Right renal pelvis (tissue), 4 donors: ENCODE results near the gene FASTKD3. TPM values are rescaled to one million over a fixed set of nuclear protein-coding genes. Genes with fewer than 3 reads are reported as not detected.
A peak's percentile ranks its signal among the peaks of the same experiment; 100 is the strongest.

ENCODE experiments used
- DNase-seq, 4 donors: peaks; one replicate each; pipeline ENCODE4 v3.0.0-alpha.2; 2013; ENCODE audit warnings: low read depth in 4 of 4, low spot score in 3 of 4, missing footprints in 1 of 4
- polyA plus RNA-seq, 4 donors: library from polyadenylated mRNA; unstranded; fragments of 120-200 nt; gene quantifications; one replicate each; pipeline ENCODE4 v1.2.1, GENCODE V29; 2013; ENCODE audit not compliant: insufficient read length in 4 of 4

Gene FASTKD3
- polyA plus RNA-seq, 4 donors = 22.5 to 32.9 (median 27.4) TPM

GRCh38 chr5:7850395-7851239, 18.2 kb downstream of the FASTKD3 start, which contains the start of gene CFAP90:
TSS of gene CFAP90 (minus strand) at chr5:7851133. CDS start at chr5:7851021, 112 bp downstream.
- DNase-seq = peak in 1 of 4 donors; percentile 77

- DNase-seq = peak in 1 of 4 donors; percentile 42
Observed at GRCh38 chr5:7849681-7850394, 19.0 kb downstream of the FASTKD3 start.

- DNase-seq = no peak
Observed at GRCh38 chr5:7848296-7848695, 20.5 kb downstream of the FASTKD3 start.

GRCh38 chr5:7846327-7846726, 22.5 kb downstream of the FASTKD3 start:
- DNase-seq = no peak

GRCh38 chr5:7845557-7845956, 23.3 kb downstream of the FASTKD3 start:
- DNase-seq = no peak

GRCh38 chr5:7844901-7845300, 23.9 kb downstream of the FASTKD3 start:
- no peak for DNase-seq

- no peak for DNase-seq
Observed at GRCh38 chr5:7842531-7842930, 26.3 kb downstream of the FASTKD3 start.

- DNase-seq = peak in 1 of 4 donors; percentile 25
Observed at GRCh38 chr5:7837403-7837802, 31.4 kb downstream of the FASTKD3 start.

GRCh38 chr5:7834982-7835381, 33.8 kb downstream of the FASTKD3 start:
- DNase-seq = no peak

GRCh38 chr5:7828269-7828668, 40.6 kb downstream of the FASTKD3 start:
- DNase-seq = no peak

GRCh38 chr5:7827610-7828009, 41.2 kb downstream of the FASTKD3 start:
- DNase-seq = no peak

- no peak for DNase-seq
Observed at GRCh38 chr5:7825630-7826029, 43.2 kb downstream of the FASTKD3 start.

GRCh38 chr5:7824995-7825394, 43.8 kb downstream of the FASTKD3 start:
- DNase-seq = no peak

- DNase-seq = no peak
Observed at GRCh38 chr5:7823594-7823993, 45.2 kb downstream of the FASTKD3 start.

GRCh38 chr5:7822449-7822848, 46.4 kb downstream of the FASTKD3 start:
- no peak for DNase-seq

GRCh38 chr5:7816535-7816901, 52.3 kb downstream of the FASTKD3 start:
- DNase-seq = no peak

GRCh38 chr5:7815892-7816534, 52.8 kb downstream of the FASTKD3 start:
- peak; percentile 40 to 52 (median 44) for DNase-seq

GRCh38 chr5:7814816-7815215, 54.0 kb downstream of the FASTKD3 start:
- no peak for DNase-seq

GRCh38 chr5:7813576-7813975, 55.3 kb downstream of the FASTKD3 start:
- no peak for DNase-seq

- DNase-seq = no peak
Observed at GRCh38 chr5:7813007-7813406, 55.8 kb downstream of the FASTKD3 start.

GRCh38 chr5:7811715-7812114, 57.1 kb downstream of the FASTKD3 start:
- no peak for DNase-seq
